IMR-90 (cell line): Measurements from ENCODE around the gene OSTF1. TPM values are rescaled to one million over a fixed set of nuclear protein-coding genes. Genes with fewer than 3 reads are reported as not detected.

Experiments
- ATAC-seq: fragments of 200-7000 bp; cut with Tn5 transposase; 2 replicates; pipeline ENCODE4 v1.9.1; 2020; ENCODE audit warnings: low read depth, mild to moderate bottlenecking, moderate library complexity
- BruUV-seq: library from RNA; stranded (reverse); fragments of 400-500 nt; replicated peaks from 2 replicates; lab custom pipeline; 2021; lab: Mats Ljungman, UMichigan
- CTCF ChIA-PET: fragments of 300-600 bp; formaldehyde crosslinking; extraction: SDS; loops from one replicate; lab custom pipeline; 2021; ENCODE audit warnings: antibody characterized with exemption; lab: Yijun Ruan, JAX
- POLR2A ChIA-PET: fragments of 300-600 bp; sonication (Branson Sonifier 250); formaldehyde crosslinking; loops from one replicate; lab custom pipeline; 2022; ENCODE audit warnings: antibody characterized with exemption; ENCODE audit not compliant: unreplicated experiment; lab: Charles Lee
- DNase-seq: peaks from one replicate; pipeline ENCODE4 v3.0.0; 2013
- H2AFZ ChIP-seq: replicated peaks from 2 replicates; pipeline ENCODE3; 2013; ENCODE audit warnings: low read length, mild to moderate bottlenecking; ENCODE audit not compliant: poor library complexity
- H2AK5ac ChIP-seq: 2 replicates; pipeline ENCODE4 v1.6.1; 2013; ENCODE audit warnings: low read depth, low read length, inconsistent platforms
- H2AK9ac ChIP-seq: replicated peaks from 2 replicates; pipeline ENCODE3; 2013; ENCODE audit warnings: mild to moderate bottlenecking, low read depth, low read length, moderate library complexity; ENCODE audit not compliant: poor library complexity
- H2BK120ac ChIP-seq: 2 replicates; pipeline ENCODE4 v1.6.1; 2013; ENCODE audit warnings: low read depth, low read length, inconsistent platforms
- H2BK15ac ChIP-seq: 3 replicates; pipeline ENCODE4 v1.6.1; 2013; ENCODE audit warnings: low read depth, low read length, inconsistent platforms
- H2BK20ac ChIP-seq: 2 replicates; pipeline ENCODE4 v1.6.1; 2013; ENCODE audit warnings: low read depth, mild to moderate bottlenecking, inconsistent platforms, low read length, moderate library complexity
- H2BK5ac ChIP-seq: 2 replicates; pipeline ENCODE4 v1.6.1; 2013; ENCODE audit warnings: mild to moderate bottlenecking, low read depth, low read length, inconsistent platforms; ENCODE audit not compliant: poor library complexity, severe bottlenecking
- H3K14ac ChIP-seq: replicated peaks from 2 replicates; pipeline ENCODE4 v1.6.1; 2013; ENCODE audit warnings: low read depth, low read length, inconsistent platforms
- H3K18ac ChIP-seq: 2 replicates; pipeline ENCODE4 v1.6.1; 2013; ENCODE audit warnings: low read depth, low read length, control low read depth
- H3K23ac ChIP-seq: 2 replicates; pipeline ENCODE4 v1.6.1; 2013; ENCODE audit warnings: low read depth, low read length, inconsistent platforms
- H3K27ac ChIP-seq: 2 replicates; pipeline ENCODE4 v1.5.1; 2013; ENCODE audit warnings: mild to moderate bottlenecking, control low read depth, low read length; ENCODE audit not compliant: insufficient read depth
- H3K27me3 ChIP-seq: 2 replicates; pipeline ENCODE4 v1.6.1; 2013; ENCODE audit warnings: low read length; ENCODE audit not compliant: control insufficient read depth, insufficient read depth
- H3K36me3 ChIP-seq: 2 replicates; pipeline ENCODE4 v1.6.1; 2013; ENCODE audit warnings: low read length, mixed read lengths; ENCODE audit not compliant: control insufficient read depth, insufficient read depth
- H3K4ac ChIP-seq: 2 replicates; pipeline ENCODE4 v1.6.1; 2013; ENCODE audit warnings: low read depth, low read length, inconsistent platforms
- H3K4me1 ChIP-seq: 2 replicates; pipeline ENCODE4 v1.6.1; 2013; ENCODE audit warnings: low read length, mixed read lengths; ENCODE audit not compliant: control insufficient read depth, insufficient read depth
- H3K4me2 ChIP-seq: 2 replicates; pipeline ENCODE4 v1.6.1; 2013; ENCODE audit warnings: low read depth, mild to moderate bottlenecking, control low read depth, low read length, moderate library complexity
- H3K4me3 ChIP-seq: 2 replicates; pipeline ENCODE4 v1.5.1; 2013; ENCODE audit warnings: low read depth, mild to moderate bottlenecking, control low read depth, low read length, moderate library complexity; ENCODE audit not compliant: insufficient read depth
- H3K56ac ChIP-seq: 2 replicates; pipeline ENCODE4 v1.6.1; 2013; ENCODE audit warnings: low read length, inconsistent platforms; ENCODE audit not compliant: insufficient read depth; ENCODE audit errors: extremely low read depth
- H3K79me1 ChIP-seq, 2 experiments: 2 replicates each; pipeline ENCODE4 v1.6.1; 2013; ENCODE audit warnings: low read length in 2 of 2, inconsistent platforms in 1 of 2, low read depth in 1 of 2
- H3K9ac ChIP-seq: 2 replicates; pipeline ENCODE4 v1.6.1; 2013; ENCODE audit warnings: low read depth, low read length, control low read depth
- H3K9me1 ChIP-seq: 2 replicates; pipeline ENCODE4 v1.6.1; 2013; ENCODE audit warnings: low read length, inconsistent platforms; ENCODE audit not compliant: insufficient read depth
- H3K9me3 ChIP-seq: 2 replicates; pipeline ENCODE4 v1.6.1; 2013; ENCODE audit warnings: low read length; ENCODE audit not compliant: control insufficient read depth, insufficient read depth
- H4K20me1 ChIP-seq: 2 replicates; pipeline ENCODE4 v1.6.1; 2013; ENCODE audit warnings: low read length, inconsistent platforms; ENCODE audit not compliant: insufficient read depth
- H4K5ac ChIP-seq: 2 replicates; pipeline ENCODE4 v1.6.1; 2013; ENCODE audit warnings: mild to moderate bottlenecking, low read depth, low read length, control low read depth
- H4K8ac ChIP-seq, 2 experiments: 2 replicates each; pipeline ENCODE4 v1.6.1; 2013; ENCODE audit warnings: low read depth in 2 of 2, low read length in 2 of 2, control low read depth in 1 of 2, inconsistent platforms in 1 of 2
- H4K91ac ChIP-seq: 2 replicates; pipeline ENCODE4 v1.6.1; 2013; ENCODE audit warnings: low read depth, low read length, inconsistent platforms; ENCODE audit not compliant: insufficient read depth
- BHLHE40 ChIP-seq: fragments of 150-350 bp; IDR thresholded peaks from 2 replicates; pipeline ENCODE4 v1.6.1; 2016; ENCODE audit warnings: mild to moderate bottlenecking, low read depth, low read length
- CEBPB ChIP-seq: IDR thresholded peaks from 2 replicates; pipeline ENCODE4 v1.6.1; 2012; ENCODE audit warnings: low read depth, low read length, improper control_type of control experiment
- CHD1 ChIP-seq: IDR thresholded peaks from 2 replicates; pipeline ENCODE4 v1.6.1; 2012; ENCODE audit warnings: low read depth, low read length, improper control_type of control experiment
- FOS ChIP-seq: fragments of 150-350 bp; IDR thresholded peaks from 2 replicates; pipeline ENCODE4 v1.6.1; 2016; ENCODE audit warnings: low read depth, low read length
- MAFK ChIP-seq: IDR thresholded peaks from 2 replicates; pipeline ENCODE4 v1.6.1; 2012; ENCODE audit warnings: low read depth, low read length, improper control_type of control experiment
- MAZ ChIP-seq: IDR thresholded peaks from 2 replicates; pipeline ENCODE4 v1.6.1; 2012; ENCODE audit warnings: low read depth, mild to moderate bottlenecking, low read length, improper control_type of control experiment, moderate library complexity, borderline replicate concordance
- MXI1 ChIP-seq: IDR thresholded peaks from 2 replicates; pipeline ENCODE4 v1.6.1; 2012; ENCODE audit warnings: low read depth, mild to moderate bottlenecking, low read length, moderate library complexity, borderline replicate concordance
- NFE2L2 ChIP-seq: fragments of 150-350 bp; IDR thresholded peaks from 2 replicates; pipeline ENCODE4 v1.6.1; 2016; ENCODE audit warnings: low read depth, mild to moderate bottlenecking, low read length
- POLR2A ChIP-seq: IDR thresholded peaks from 2 replicates; pipeline ENCODE4 v1.6.1; 2012; ENCODE audit warnings: mild to moderate bottlenecking, low read depth, low read length
- RAD21 ChIP-seq: IDR thresholded peaks from 2 replicates; pipeline ENCODE4 v1.6.1; 2012; ENCODE audit warnings: low read length, improper control_type of control experiment
- RCOR1 ChIP-seq: IDR thresholded peaks from 2 replicates; pipeline ENCODE4 v1.6.1; 2012; ENCODE audit warnings: mild to moderate bottlenecking, low read length, improper control_type of control experiment; ENCODE audit not compliant: insufficient replicate concordance
- RFX5 ChIP-seq: IDR thresholded peaks from 2 replicates; pipeline ENCODE4 v1.8.0; 2012; ENCODE audit warnings: low read depth, mild to moderate bottlenecking, low read length, moderate library complexity
- SMC3 ChIP-seq: fragments of 150-350 bp; IDR thresholded peaks from 2 replicates; pipeline ENCODE4 v1.6.1; 2016; ENCODE audit warnings: low read depth, mild to moderate bottlenecking, antibody characterized with exemption, low read length, moderate library complexity
- WGBS, 2 experiments: methylation state at CpG; one replicate each; pipeline versions ENCODE4 v1.1.5 to v1.1.7; 2013; ENCODE audit warnings: missing lambda C conversion rate in 2 of 2; ENCODE audit not compliant: insufficient read length in 1 of 2; ENCODE audit errors: extremely low coverage in 2 of 2; 5-methylcytosine and 5-hydroxymethylcytosine counted together
- dilution Hi-C: fragments of 300-500 bp; cut with HindIII; formaldehyde crosslinking; loops from one replicate; pipeline ENCODE4 v1.14.3; 2018; ENCODE audit warnings: low sequenced_read_pairs; ENCODE audit not compliant: unreplicated experiment
- in situ Hi-C: fragments of 300-500 bp; cut with MboI; formaldehyde crosslinking; loops from 3 replicates; pipeline ENCODE4 v1.14.3; 2019; ENCODE audit warnings: low sequenced_read_pairs, inconsistent platforms, mixed read lengths
- intact Hi-C: fragments of 100-400 bp; cut with micrococcal nuclease; formaldehyde crosslinking; loops from 2 replicates; pipeline ENCODE4 v1.10.0; 2022
- polyA plus RNA-seq, 3 experiments: library from polyadenylated mRNA; depleted of rRNA; stranded (reverse); fragments of >200 nt; gene quantifications; 2 replicates each; pipeline ENCODE4 v1.2.3, GENCODE V29; 2012; ENCODE audit warnings: low replicate concordance in 1 of 3
- total RNA-seq: library from RNA; depleted of rRNA; stranded (reverse); fragments of >200 nt; gene quantifications from 2 replicates; pipeline ENCODE4 v1.2.3, GENCODE V29; 2012
- TF ChIP-seq, protein P1 (sequence below): fragments of 150-350 bp; IDR thresholded peaks from 2 replicates; pipeline ENCODE4 v1.6.1; 2017; ENCODE audit warnings: mild to moderate bottlenecking, antibody characterized with exemption, low read length, low read depth
- TF ChIP-seq, protein P2 (sequence below): conservative IDR thresholded peaks from 2 replicates; pipeline ENCODE4 v1.5.1; 2012; ENCODE audit warnings: mild to moderate bottlenecking, low read depth, low read length, improper control_type of control experiment
- TF ChIP-seq, protein P3 (sequence below): fragments of 150-350 bp; IDR thresholded peaks from 2 replicates; pipeline ENCODE4 v1.6.1; 2016; ENCODE audit warnings: low read depth, mild to moderate bottlenecking, low read length, moderate library complexity, borderline replicate concordance

Gene OSTF1
- total and polyA plus RNA-seq, 2 of the 4 experiments (the other 2 are of a cell fraction), result 17.1 to 41.6 TPM

DNA sequence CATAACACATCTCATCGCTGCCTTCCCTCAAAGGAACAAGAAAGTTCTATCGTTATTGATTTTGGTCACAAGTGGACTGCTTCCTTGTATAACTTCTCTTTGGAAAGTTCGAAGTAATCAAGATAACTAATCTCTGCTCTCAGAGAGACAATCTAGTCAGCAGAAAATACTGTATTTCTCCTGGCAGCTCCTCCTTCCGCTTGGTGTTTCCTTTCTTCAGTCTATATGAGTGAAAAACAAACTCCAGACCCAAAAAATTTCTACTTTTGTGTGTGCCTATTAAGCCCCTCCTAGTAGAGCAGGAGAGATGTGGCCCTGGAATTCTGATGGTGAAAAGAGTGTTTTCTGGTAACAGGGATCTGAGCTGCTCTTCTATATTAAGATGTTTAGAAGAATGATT lies 24.5 kb downstream of the OSTF1 start:
- Histone ChIP-seq H3K27me3 (no peaks in the 10 kb centered on the region), H3K4me3 (no peak overlapping the region), H3K18ac (no peak overlapping the region), H3K36me3 (no peaks in the 10 kb centered on the region), H3K56ac (no peak overlapping the region), H3K27ac (no peak overlapping the region), H3K4me1 (0 out of 2 replicates have a peak, but pooled peaks cover 2% of the 10 kb centered on the region), H4K5ac (no peak overlapping the region), H4K8ac (no peak overlapping the region), H2AFZ (no peak overlapping the region), H3K4me2 (no peak overlapping the region), H3K9ac (no peak overlapping the region), H3K14ac (no peak overlapping the region), H2BK20ac (no peak overlapping the region), H2AK5ac (no peak overlapping the region), H3K4ac (no peak overlapping the region), H3K23ac (no peak overlapping the region), H3K9me1 (peaks cover 1% of the 10 kb centered on the region; the same call in 1 of the 2 replicates), H2BK15ac (no peak overlapping the region), H3K79me1 (peaks cover 19 to 45% of the 10 kb centered on the region in 2 experiments), H3K9me3 (no peaks in the 10 kb centered on the region), H2BK5ac (no peak overlapping the region), H2AK9ac (no peak overlapping the region), H4K91ac (no peak overlapping the region), H2BK120ac (no peak overlapping the region), H4K20me1 (no peaks in the 10 kb centered on the region)
- dilution Hi-C loops (no loop called here), intact Hi-C loops (no loop called here), in situ Hi-C loops (no loop called here)
- no peak for DNase-seq
- POLR2A ChIA-PET, result no interaction called here
- no CpG with 5 or more reads among the region's 4 CpGs for WGBS, 2 experiments
- no peak for TF ChIP-seq RCOR1
- TF ChIP-seq, protein P1, sequence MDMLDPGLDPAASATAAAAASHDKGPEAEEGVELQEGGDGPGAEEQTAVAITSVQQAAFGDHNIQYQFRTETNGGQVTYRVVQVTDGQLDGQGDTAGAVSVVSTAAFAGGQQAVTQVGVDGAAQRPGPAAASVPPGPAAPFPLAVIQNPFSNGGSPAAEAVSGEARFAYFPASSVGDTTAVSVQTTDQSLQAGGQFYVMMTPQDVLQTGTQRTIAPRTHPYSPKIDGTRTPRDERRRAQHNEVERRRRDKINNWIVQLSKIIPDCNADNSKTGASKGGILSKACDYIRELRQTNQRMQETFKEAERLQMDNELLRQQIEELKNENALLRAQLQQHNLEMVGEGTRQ, result no peak
- no peak for TF ChIP-seq NFE2L2
- no peak for TF ChIP-seq BHLHE40
- TF ChIP-seq CEBPB, result no peak
- no peak for TF ChIP-seq RAD21
- no peak for TF ChIP-seq MAFK
- TF ChIP-seq MAZ, result no peak
- TF ChIP-seq, protein P2, sequence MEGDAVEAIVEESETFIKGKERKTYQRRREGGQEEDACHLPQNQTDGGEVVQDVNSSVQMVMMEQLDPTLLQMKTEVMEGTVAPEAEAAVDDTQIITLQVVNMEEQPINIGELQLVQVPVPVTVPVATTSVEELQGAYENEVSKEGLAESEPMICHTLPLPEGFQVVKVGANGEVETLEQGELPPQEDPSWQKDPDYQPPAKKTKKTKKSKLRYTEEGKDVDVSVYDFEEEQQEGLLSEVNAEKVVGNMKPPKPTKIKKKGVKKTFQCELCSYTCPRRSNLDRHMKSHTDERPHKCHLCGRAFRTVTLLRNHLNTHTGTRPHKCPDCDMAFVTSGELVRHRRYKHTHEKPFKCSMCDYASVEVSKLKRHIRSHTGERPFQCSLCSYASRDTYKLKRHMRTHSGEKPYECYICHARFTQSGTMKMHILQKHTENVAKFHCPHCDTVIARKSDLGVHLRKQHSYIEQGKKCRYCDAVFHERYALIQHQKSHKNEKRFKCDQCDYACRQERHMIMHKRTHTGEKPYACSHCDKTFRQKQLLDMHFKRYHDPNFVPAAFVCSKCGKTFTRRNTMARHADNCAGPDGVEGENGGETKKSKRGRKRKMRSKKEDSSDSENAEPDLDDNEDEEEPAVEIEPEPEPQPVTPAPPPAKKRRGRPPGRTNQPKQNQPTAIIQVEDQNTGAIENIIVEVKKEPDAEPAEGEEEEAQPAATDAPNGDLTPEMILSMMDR, result no peak
- TF ChIP-seq CHD1, result no peak
- no peak for TF ChIP-seq POLR2A
- TF ChIP-seq, protein P3, sequence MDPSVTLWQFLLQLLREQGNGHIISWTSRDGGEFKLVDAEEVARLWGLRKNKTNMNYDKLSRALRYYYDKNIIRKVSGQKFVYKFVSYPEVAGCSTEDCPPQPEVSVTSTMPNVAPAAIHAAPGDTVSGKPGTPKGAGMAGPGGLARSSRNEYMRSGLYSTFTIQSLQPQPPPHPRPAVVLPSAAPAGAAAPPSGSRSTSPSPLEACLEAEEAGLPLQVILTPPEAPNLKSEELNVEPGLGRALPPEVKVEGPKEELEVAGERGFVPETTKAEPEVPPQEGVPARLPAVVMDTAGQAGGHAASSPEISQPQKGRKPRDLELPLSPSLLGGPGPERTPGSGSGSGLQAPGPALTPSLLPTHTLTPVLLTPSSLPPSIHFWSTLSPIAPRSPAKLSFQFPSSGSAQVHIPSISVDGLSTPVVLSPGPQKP, result no peak
- TF ChIP-seq MXI1, result no peak
- no peak for TF ChIP-seq SMC3
- no peak for TF ChIP-seq RFX5
- no peak for TF ChIP-seq FOS
- no TSS peak for BruUV-seq
- CTCF ChIA-PET, result no interaction called here
- ATAC-seq, result no peak
